Measurements from ENCODE around the gene GTSF1L. TPM values are rescaled to one million over a fixed set of nuclear protein-coding genes. Genes with fewer than 3 reads are reported as not detected.

Gene GTSF1L
- total RNA-seq, 1 experiment from 2014 or later = not detected

- H4K8ac ChIP-seq (replicated peaks; ENCODE audit: insufficient read length, low read depth, low read length) = no peak overlapping the region
- no peak for DNase-seq
- H3K4me1 ChIP-seq (ENCODE audit: insufficient read depth, low read length) = no peaks in the 10 kb centered on the region
- H3K14ac ChIP-seq (ENCODE audit: insufficient read depth, low read length) = no peak overlapping the region
- H3K9ac ChIP-seq (ENCODE audit: extremely low read depth, insufficient read length, low read length) = no peak overlapping the region
- no CpG with 5 or more reads among the region's 2 CpGs for WGBS (ENCODE audit: extremely low coverage, insufficient read length, low lambda C conversion rate)
- no peak overlapping the region for H3K18ac ChIP-seq (ENCODE audit: insufficient read length, low read depth, low read length)
- H2BK20ac ChIP-seq (ENCODE audit: low read depth, low read length, poor library complexity, severe bottlenecking) = no peak overlapping the region
- no peaks in the 10 kb centered on the region for H3K79me2 ChIP-seq (ENCODE audit: insufficient read depth, low read length)
- no peak overlapping the region for H3T11ph ChIP-seq (ENCODE audit: low read length)
- H2BK12ac ChIP-seq (ENCODE audit: insufficient read length, low read depth, low read length) = no peak overlapping the region
- Mint-ChIP-seq H3K9me3 (no peaks in the 10 kb centered on the region), H3K27ac (peak overlapping the region in 1 of 3 experiments; percentile 21; a peak in 1 of 7 replicates), H3K4me3 (no peak overlapping the region), H3K27me3 (ENCODE audit: low read depth) (peaks cover 3% of the 10 kb centered on the region), H3K4me1 (peaks cover 8 to 14% of the 10 kb centered on the region in 2 experiments), H3K36me3 (ENCODE audit: insufficient read depth in 1 of 3, low read depth in 3 of 3) (peaks cover 18 to 20% (median 18%) of the 10 kb centered on the region in 3 experiments)
- H3K23ac ChIP-seq (ENCODE audit: insufficient read length, low read depth, low read length) = no peak overlapping the region
- no peak overlapping the region for H2BK15ac ChIP-seq (ENCODE audit: low read depth, low read length)
- no peaks in the 10 kb centered on the region for H4K20me1 ChIP-seq (ENCODE audit: control insufficient read depth, insufficient read depth, insufficient read length)
- no peak overlapping the region for H2BK5ac ChIP-seq (ENCODE audit: insufficient read length, low read length)
- no peak overlapping the region for H2BK120ac ChIP-seq (ENCODE audit: low read depth, low read length, poor library complexity, severe bottlenecking)
- H3K9me3 ChIP-seq (ENCODE audit: control insufficient read depth, low read depth, low read length) = no peaks in the 10 kb centered on the region
- no peaks in the 10 kb centered on the region for H3K79me1 ChIP-seq (ENCODE audit: insufficient read depth, low read depth, low read length, poor library complexity, severe bottlenecking)
- H3K27ac ChIP-seq (ENCODE audit: insufficient read length, low read depth, low read length) = no peak overlapping the region
- no peak overlapping the region for H4K5ac ChIP-seq (ENCODE audit: insufficient read length, low read depth, low read length)
- no peak overlapping the region for H3K56ac ChIP-seq (ENCODE audit: insufficient read length, low read depth, low read length)
- no peak overlapping the region for H3K4me2 ChIP-seq (ENCODE audit: insufficient read depth, insufficient read length, low read length)
- H2AK5ac ChIP-seq (ENCODE audit: insufficient read length, low read length) = no peak overlapping the region
- no peak for TF ChIP-seq CTCF (conservative IDR thresholded peaks at IDR 0.05)
- H3K4ac ChIP-seq (ENCODE audit: low read depth, low read length) = no peak overlapping the region
- no peak overlapping the region for H2AFZ ChIP-seq (ENCODE audit: low read length)
- H3K27me3 ChIP-seq (ENCODE audit: insufficient read depth, low read length) = no peaks in the 10 kb centered on the region
- H3K23me2 ChIP-seq (ENCODE audit: insufficient read length, low read depth, low read length, poor library complexity, severe bottlenecking) = no peaks in the 10 kb centered on the region
- no peak overlapping the region for H4K91ac ChIP-seq (ENCODE audit: insufficient read length, low read depth, low read length)
Measured at GRCh38 chr20:43721097-43721428, 5.7 kb downstream of the GTSF1L start.
